GM23248 (cell line): ENCODE data around the gene ADAM15.

ENCODE experiments used
- EZH2 ChIP-seq: fragments of 200-600 bp; sonication (generic); IDR thresholded peaks from 2 replicates; pipeline ENCODE4 v1.6.1; 2018; ENCODE audit warnings: antibody characterized with exemption, mild to moderate bottlenecking; ENCODE audit not compliant: insufficient read depth, poor library complexity, severe bottlenecking
- EZH2phosphoT487 ChIP-seq: fragments of 200-600 bp; sonication (generic); IDR thresholded peaks from 2 replicates; pipeline ENCODE4 v1.6.1; 2018; ENCODE audit warnings: antibody characterized with exemption, moderate library complexity, mild to moderate bottlenecking, low read depth; ENCODE audit not compliant: insufficient read depth

- TF ChIP-seq EZH2phosphoT487 (no peak), EZH2 (no peak)
These were observed 29.5 kb downstream of the ADAM15 start for GRCh38 chr1:155080312-155081228.
